Large intestine (tissue), 3 donors: Measurements from ENCODE around the gene POM121C. TPM values are rescaled to one million over a fixed set of nuclear protein-coding genes. Genes with fewer than 3 reads are reported as not detected.
"Not testable (repeated sequence)": the region's sequence is repeated elsewhere in the genome, so short reads cannot be mapped to it uniquely, and the experiment has no call there.

ENCODE experiments used
- DNase-seq, 2 donors: peaks; one replicate each; pipeline versions ENCODE4 v3.0.0 to v3.0.0-alpha.2; 2013
- H3K27ac ChIP-seq: one replicate; pipeline ENCODE4 v1.5.1; 2013; ENCODE audit warnings: low read length
- H3K27me3 ChIP-seq: 2 replicates; pipeline ENCODE4 v1.6.1; 2013; ENCODE audit warnings: low read length; ENCODE audit not compliant: control insufficient read depth, insufficient read depth
- H3K36me3 ChIP-seq: 2 replicates; pipeline ENCODE4 v1.6.1; 2013; ENCODE audit warnings: low read length; ENCODE audit not compliant: control insufficient read depth, insufficient read depth
- H3K4me1 ChIP-seq: one replicate; pipeline ENCODE4 v1.6.1; 2013; ENCODE audit warnings: low read length; ENCODE audit not compliant: control insufficient read depth, insufficient read depth
- H3K4me3 ChIP-seq: one replicate; pipeline ENCODE4 v1.5.1; 2013; ENCODE audit warnings: low read length
- H3K9me3 ChIP-seq: one replicate; pipeline ENCODE4 v1.6.1; 2013; ENCODE audit warnings: mild to moderate bottlenecking, low read depth, low read length, moderate library complexity; ENCODE audit not compliant: control insufficient read depth
- WGBS: methylation state at CpG from one replicate; pipeline ENCODE4 v1.1.5; 2013; ENCODE audit warnings: low lambda C conversion rate; ENCODE audit not compliant: insufficient coverage; 5-methylcytosine and 5-hydroxymethylcytosine counted together
- polyA plus RNA-seq: library from polyadenylated mRNA; unstranded; fragments of 120-200 nt; gene quantifications from one replicate; pipeline ENCODE4 v1.2.1, GENCODE V29; 2013

POM121C gene
- polyA plus RNA-seq, 1 donor = 38.2 TPM

DNA sequence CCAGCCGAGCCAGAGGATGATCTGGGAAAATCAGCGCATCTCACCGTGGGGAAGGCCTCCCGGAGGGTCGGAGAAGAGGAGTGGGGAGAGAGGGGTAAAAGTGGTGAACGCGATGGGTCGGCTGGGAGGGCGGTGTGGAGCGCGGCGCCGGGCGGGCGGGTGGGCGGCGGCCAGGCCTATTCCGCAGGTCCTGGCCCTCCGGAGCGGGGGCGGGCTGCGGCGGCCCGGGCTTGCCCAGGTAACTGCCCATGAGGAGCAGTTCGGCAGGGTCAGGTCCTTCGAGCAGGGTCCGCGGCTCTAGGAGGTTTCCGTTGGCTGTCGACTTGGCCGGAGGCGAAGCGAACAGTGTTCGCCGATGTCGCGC lies 44.0 kb downstream of the POM121C start:
- DNase-seq, H3K9me3 ChIP-seq, H3K27me3 ChIP-seq, H3K27ac ChIP-seq, H3K4me1 ChIP-seq: not testable (repeated sequence)
- WGBS = no CpG with 5 or more reads among the region's 37 CpGs
- H3K36me3 ChIP-seq = peaks cover 20% of the 10 kb centered on the region
- peak overlapping the region; percentile 26 for H3K4me3 ChIP-seq

GRCh38 chr7:75439000-75439399 lies 47.1 kb downstream of the POM121C start:
- DNase-seq, H3K4me3 ChIP-seq, H3K27ac ChIP-seq, H3K27me3 ChIP-seq, H3K9me3 ChIP-seq, H3K4me1 ChIP-seq: not testable (repeated sequence)
- H3K36me3 ChIP-seq = peaks cover 41% of the 10 kb centered on the region
- no CpG with 5 or more reads among the region's 4 CpGs for WGBS

DNA sequence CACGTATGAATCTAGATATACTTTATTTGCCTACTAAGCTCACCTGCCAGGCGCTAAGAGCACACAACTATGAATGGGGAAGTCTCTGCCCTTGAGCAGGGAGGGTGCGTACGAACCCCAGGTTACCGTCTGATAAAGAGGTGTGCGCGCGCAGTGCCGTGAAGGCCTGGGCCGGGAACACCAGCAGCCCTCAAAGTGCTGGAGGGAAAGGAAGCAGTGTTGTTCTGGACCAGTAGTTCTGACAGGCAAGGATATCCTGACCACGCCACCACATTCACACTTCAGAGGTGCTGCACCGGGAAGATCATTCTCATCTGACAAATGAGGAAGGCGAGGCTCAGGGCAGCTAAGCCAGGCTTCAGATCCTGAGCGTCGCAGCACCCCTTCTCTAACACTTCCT lies 62.6 kb downstream of the POM121C start:
- peaks cover 21% of the 10 kb centered on the region for H3K36me3 ChIP-seq
- not testable (repeated sequence) for DNase-seq, H3K4me3 ChIP-seq, H3K27ac ChIP-seq, H3K9me3 ChIP-seq, H3K4me1 ChIP-seq, H3K27me3 ChIP-seq
- WGBS = no CpG with 5 or more reads among the region's 15 CpGs

GRCh38 chr7:75421798-75422710 lies 64.0 kb downstream of the POM121C start:
- not testable (repeated sequence) for H3K4me3 ChIP-seq, DNase-seq, H3K9me3 ChIP-seq, H3K4me1 ChIP-seq, H3K27ac ChIP-seq, H3K27me3 ChIP-seq
- peaks cover 19% of the 10 kb centered on the region for H3K36me3 ChIP-seq
- no CpG with 5 or more reads among the region's 50 CpGs for WGBS

DNA sequence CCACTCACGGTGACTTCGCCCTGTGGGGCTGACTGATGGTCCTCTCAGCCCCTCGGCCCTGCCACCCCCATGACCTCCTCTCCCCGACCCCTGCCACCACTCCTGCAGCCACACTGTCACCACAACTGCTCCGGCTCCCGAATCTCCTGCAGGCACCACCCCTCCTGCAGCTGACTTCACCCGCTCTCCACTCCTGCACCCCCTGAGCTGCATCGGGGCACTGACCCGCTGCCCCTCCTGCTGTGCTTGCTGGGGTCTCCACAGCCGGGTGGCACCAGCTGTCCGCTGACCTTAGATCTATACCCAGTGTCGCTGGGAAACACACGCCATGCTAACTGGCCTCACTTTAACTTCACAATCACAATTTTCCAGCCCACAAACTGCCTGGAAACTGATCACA lies 65.9 kb downstream of the POM121C start:
- WGBS = no CpG with 5 or more reads among the region's 13 CpGs
- DNase-seq, H3K4me3 ChIP-seq: not testable (repeated sequence)

GRCh38 chr7:75419693-75420092 lies 66.4 kb downstream of the POM121C start:
- WGBS = no CpG with 5 or more reads among the region's 13 CpGs

More for the DNA sequence above, 65.9 kb downstream of the POM121C start:
- H3K27me3 ChIP-seq, H3K9me3 ChIP-seq, H3K4me1 ChIP-seq, H3K27ac ChIP-seq: not testable (repeated sequence)
- H3K36me3 ChIP-seq = peaks cover 21% of the 10 kb centered on the region

DNA sequence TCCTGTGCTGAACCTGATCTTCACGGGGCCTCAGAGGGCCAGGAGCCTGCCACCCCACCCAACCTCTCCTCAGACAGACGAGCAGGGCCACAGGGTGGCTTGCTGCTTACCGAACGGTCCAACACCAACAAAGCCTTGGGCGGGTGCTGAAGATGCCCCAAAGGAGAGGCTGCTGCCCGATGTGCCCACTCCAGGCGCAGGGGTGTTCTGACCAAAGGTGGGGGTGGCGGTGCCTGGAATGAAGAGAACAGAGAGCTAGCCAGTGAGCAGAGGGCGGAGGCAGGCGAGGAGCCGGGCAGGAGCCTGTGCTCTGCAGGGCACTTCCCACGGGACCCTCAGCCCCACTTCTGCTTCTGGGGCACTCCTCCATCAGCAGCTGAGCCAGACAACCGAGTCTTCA lies 66.9 kb downstream of the POM121C start:
- H3K4me3 ChIP-seq, H3K9me3 ChIP-seq, H3K27ac ChIP-seq, DNase-seq, H3K4me1 ChIP-seq, H3K27me3 ChIP-seq: not testable (repeated sequence)
- WGBS = no CpG with 5 or more reads among the region's 13 CpGs
- peaks cover 17% of the 10 kb centered on the region for H3K36me3 ChIP-seq

More at GRCh38 chr7:75419693-75420092, 66.4 kb downstream of the POM121C start:
- not testable (repeated sequence) for DNase-seq, H3K27ac ChIP-seq, H3K9me3 ChIP-seq, H3K4me1 ChIP-seq, H3K27me3 ChIP-seq, H3K4me3 ChIP-seq
- peaks cover 21% of the 10 kb centered on the region for H3K36me3 ChIP-seq

DNA sequence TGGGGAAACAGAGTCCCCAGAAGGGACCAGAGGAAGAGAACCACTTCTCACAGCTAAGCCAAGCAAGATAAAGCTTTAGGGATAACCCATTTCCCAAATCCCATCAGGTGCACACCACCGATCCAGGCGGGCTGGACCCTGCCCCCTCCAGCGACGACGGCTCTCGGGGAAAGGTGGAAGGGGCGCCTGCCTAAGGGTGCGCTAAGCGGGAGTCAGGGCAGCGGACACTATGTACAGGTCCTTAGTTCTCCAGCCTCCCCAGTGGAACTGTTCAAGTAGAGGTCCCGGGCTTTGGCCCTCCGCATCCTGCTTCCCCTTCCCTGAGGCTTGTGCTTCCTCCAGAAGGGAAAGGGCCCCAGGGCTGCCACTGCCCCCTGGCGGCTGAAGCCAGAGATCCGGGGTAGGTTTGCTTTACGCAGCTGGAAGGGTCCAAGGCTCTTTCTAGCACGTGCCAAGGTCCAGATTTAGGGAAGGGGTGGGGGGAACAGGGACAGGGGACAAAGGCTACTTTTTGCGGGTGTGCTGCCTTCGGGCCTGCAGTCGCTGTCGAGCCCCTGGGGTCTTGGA lies 67.7 kb downstream of the POM121C start:
- peaks cover 17% of the 10 kb centered on the region for H3K36me3 ChIP-seq
- DNase-seq, H3K4me1 ChIP-seq, H3K27me3 ChIP-seq, H3K27ac ChIP-seq, H3K9me3 ChIP-seq, H3K4me3 ChIP-seq: not testable (repeated sequence)
- no CpG with 5 or more reads among the region's 20 CpGs for WGBS

DNA sequence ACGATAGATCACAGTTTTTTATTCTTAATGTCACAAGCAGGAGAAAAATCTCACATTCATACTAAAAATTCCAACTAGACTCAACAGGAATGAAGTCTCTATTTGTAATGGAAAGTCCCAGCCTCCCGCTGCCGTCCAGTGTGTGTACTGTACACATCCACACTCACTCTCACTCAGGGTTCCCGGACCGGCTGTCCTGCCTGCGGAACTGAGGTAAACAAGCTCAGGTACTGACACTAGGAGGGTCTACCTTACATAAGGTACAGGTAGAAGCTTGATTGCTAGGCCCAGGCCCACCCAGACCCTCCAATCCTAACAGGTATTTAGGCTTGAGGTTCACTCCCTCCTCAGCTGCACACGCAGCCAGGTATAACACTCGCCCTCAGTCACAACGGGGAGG lies 69.3 kb downstream of the POM121C start:
- not testable (repeated sequence) for DNase-seq, H3K4me1 ChIP-seq, H3K27ac ChIP-seq, H3K4me3 ChIP-seq, H3K9me3 ChIP-seq, H3K27me3 ChIP-seq
- H3K36me3 ChIP-seq = peaks cover 14% of the 10 kb centered on the region
- WGBS = no CpG with 5 or more reads among the region's 9 CpGs

- not testable (repeated sequence) for H3K36me3 ChIP-seq, DNase-seq, H3K27me3 ChIP-seq, H3K4me1 ChIP-seq, H3K27ac ChIP-seq, H3K4me3 ChIP-seq, H3K9me3 ChIP-seq
- WGBS = no CpG with 5 or more reads among the region's 27 CpGs
Observed at GRCh38 chr7:75415829-75416373, 70.2 kb downstream of the POM121C start.
